ENCODE results near the gene DIAPH3. TPM values are rescaled to one million over a fixed set of nuclear protein-coding genes. Genes with fewer than 3 reads are reported as not detected.

The DIAPH3 gene
- polyA plus RNA-seq, 1 of the 3 experiments (the other 2 are of a cell fraction) = 5.4 TPM

GRCh38 chr13:59867867-59868266 is 295.9 kb downstream of the DIAPH3 start:
- H3K36me3 ChIP-seq (replicated peaks in 1 of 2; ENCODE audit: control insufficient read depth in 1 of 2, insufficient read depth in 2 of 2, low read length in 1 of 2) = peaks cover 0 to 13% of the 10 kb centered on the region in 2 experiments
- DNase-seq = no peak
- no peak overlapping the region for H3K9ac ChIP-seq
- peaks cover 0 to 9% of the 10 kb centered on the region in 2 experiments; a peak in 2 of 4 replicates for H3K4me1 ChIP-seq (ENCODE audit: control insufficient read depth in 1 of 2, insufficient read depth in 2 of 2, low read depth in 1 of 2, low read length in 1 of 2)
- H3K4me3 ChIP-seq (ENCODE audit: low read depth in 2 of 2, low read length in 1 of 2) = no peak overlapping the region
- POLR2A ChIA-PET = no interaction called here
- WGBS (ENCODE audit: low lambda C conversion rate) = 94% methylated on average over 5 of the region's 5 CpGs
- no peak overlapping the region for H3K4me2 ChIP-seq
- no peak overlapping the region for H2AFZ ChIP-seq (ENCODE audit: low read depth)
- peaks cover 3% of the 10 kb centered on the region; the same call in 1 of the 2 replicates for H3K79me2 ChIP-seq (ENCODE audit: insufficient read depth)
- no peaks in the 10 kb centered on the region for H3K27me3 ChIP-seq (ENCODE audit: insufficient read depth)
- TF ChIP-seq POLR2AphosphoS5 (IDR thresholded peaks at IDR 0.05; ENCODE audit: low read depth, low read length) (no peak), FOXJ3 (CRISPR knock-in tag; IDR thresholded peaks at IDR 0.05) (no peak), MEF2A (IDR thresholded peaks at IDR 0.05; ENCODE audit: borderline replicate concordance, low read depth) (no peak), MXI1 (IDR thresholded peaks at IDR 0.05; ENCODE audit: low read depth, low read length) (no peak), SMC3 (IDR thresholded peaks at IDR 0.05; ENCODE audit: low read depth, low read length) (no peak), RCOR1 (IDR thresholded peaks at IDR 0.05; ENCODE audit: low read length) (no peak), TEAD4 (IDR thresholded peaks at IDR 0.05; ENCODE audit: borderline replicate concordance, insufficient read depth) (no peak), GATA2 (CRISPR knock-in tag; IDR thresholded peaks at IDR 0.05) (no peak), SIN3A (IDR thresholded peaks at IDR 0.05; ENCODE audit: borderline replicate concordance, low read depth, low read length) (no peak), FOSL2 (IDR thresholded peaks at IDR 0.05; ENCODE audit: borderline replicate concordance, low read depth) (no peak), JUND (IDR thresholded peaks at IDR 0.05) (no peak)
- TF ChIP-seq, protein P1, sequence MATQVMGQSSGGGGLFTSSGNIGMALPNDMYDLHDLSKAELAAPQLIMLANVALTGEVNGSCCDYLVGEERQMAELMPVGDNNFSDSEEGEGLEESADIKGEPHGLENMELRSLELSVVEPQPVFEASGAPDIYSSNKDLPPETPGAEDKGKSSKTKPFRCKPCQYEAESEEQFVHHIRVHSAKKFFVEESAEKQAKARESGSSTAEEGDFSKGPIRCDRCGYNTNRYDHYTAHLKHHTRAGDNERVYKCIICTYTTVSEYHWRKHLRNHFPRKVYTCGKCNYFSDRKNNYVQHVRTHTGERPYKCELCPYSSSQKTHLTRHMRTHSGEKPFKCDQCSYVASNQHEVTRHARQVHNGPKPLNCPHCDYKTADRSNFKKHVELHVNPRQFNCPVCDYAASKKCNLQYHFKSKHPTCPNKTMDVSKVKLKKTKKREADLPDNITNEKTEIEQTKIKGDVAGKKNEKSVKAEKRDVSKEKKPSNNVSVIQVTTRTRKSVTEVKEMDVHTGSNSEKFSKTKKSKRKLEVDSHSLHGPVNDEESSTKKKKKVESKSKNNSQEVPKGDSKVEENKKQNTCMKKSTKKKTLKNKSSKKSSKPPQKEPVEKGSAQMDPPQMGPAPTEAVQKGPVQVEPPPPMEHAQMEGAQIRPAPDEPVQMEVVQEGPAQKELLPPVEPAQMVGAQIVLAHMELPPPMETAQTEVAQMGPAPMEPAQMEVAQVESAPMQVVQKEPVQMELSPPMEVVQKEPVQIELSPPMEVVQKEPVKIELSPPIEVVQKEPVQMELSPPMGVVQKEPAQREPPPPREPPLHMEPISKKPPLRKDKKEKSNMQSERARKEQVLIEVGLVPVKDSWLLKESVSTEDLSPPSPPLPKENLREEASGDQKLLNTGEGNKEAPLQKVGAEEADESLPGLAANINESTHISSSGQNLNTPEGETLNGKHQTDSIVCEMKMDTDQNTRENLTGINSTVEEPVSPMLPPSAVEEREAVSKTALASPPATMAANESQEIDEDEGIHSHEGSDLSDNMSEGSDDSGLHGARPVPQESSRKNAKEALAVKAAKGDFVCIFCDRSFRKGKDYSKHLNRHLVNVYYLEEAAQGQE (IDR thresholded peaks at IDR 0.05; ENCODE audit: low read depth, low read length) = no peak
- TF ChIP-seq, protein P2, sequence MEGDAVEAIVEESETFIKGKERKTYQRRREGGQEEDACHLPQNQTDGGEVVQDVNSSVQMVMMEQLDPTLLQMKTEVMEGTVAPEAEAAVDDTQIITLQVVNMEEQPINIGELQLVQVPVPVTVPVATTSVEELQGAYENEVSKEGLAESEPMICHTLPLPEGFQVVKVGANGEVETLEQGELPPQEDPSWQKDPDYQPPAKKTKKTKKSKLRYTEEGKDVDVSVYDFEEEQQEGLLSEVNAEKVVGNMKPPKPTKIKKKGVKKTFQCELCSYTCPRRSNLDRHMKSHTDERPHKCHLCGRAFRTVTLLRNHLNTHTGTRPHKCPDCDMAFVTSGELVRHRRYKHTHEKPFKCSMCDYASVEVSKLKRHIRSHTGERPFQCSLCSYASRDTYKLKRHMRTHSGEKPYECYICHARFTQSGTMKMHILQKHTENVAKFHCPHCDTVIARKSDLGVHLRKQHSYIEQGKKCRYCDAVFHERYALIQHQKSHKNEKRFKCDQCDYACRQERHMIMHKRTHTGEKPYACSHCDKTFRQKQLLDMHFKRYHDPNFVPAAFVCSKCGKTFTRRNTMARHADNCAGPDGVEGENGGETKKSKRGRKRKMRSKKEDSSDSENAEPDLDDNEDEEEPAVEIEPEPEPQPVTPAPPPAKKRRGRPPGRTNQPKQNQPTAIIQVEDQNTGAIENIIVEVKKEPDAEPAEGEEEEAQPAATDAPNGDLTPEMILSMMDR (IDR thresholded peaks at IDR 0.05) = no peak
- CTCF ChIA-PET = interaction anchor here (0.6 to 0.8 kb wide), 2 partner anchors 16 to 291 kb away, joined by 3 read pairs; no protein-coding TSS in a partner anchor
- no peaks in the 10 kb centered on the region for H4K20me1 ChIP-seq (ENCODE audit: insufficient read depth)
- H3K9me3 ChIP-seq = 0 out of 2 replicates have a peak, but pooled peaks cover 6% of the 10 kb centered on the region
- H3F3A ChIP-seq (replicated peaks; ENCODE audit: insufficient read depth) = peaks cover 9% of the 10 kb centered on the region
- H3K9me2 ChIP-seq = no peaks in the 10 kb centered on the region
- H3K27ac ChIP-seq (ENCODE audit: low read depth in 2 of 2, low read length in 1 of 2) = no peak overlapping the region

All from SK-N-SH (cell line).